DND-41 (cell line): ENCODE results near the gene CARMIL1.

Source experiments
- EZH2 ChIP-seq: IDR thresholded peaks from 3 replicates; pipeline ENCODE4 v1.6.1; 2012; ENCODE audit warnings: borderline replicate concordance, low read depth, mild to moderate bottlenecking, moderate library complexity, low read length, inconsistent platforms; ENCODE audit not compliant: severe bottlenecking
- TF ChIP-seq, protein P1 (sequence below): IDR thresholded peaks from 2 replicates; pipeline ENCODE4 v1.5.1; 2012; ENCODE audit warnings: borderline replicate concordance, low read length, moderate library complexity, mild to moderate bottlenecking; ENCODE audit not compliant: poor library complexity, severe bottlenecking; ENCODE audit errors: extremely low read depth

- TF ChIP-seq, protein P1, sequence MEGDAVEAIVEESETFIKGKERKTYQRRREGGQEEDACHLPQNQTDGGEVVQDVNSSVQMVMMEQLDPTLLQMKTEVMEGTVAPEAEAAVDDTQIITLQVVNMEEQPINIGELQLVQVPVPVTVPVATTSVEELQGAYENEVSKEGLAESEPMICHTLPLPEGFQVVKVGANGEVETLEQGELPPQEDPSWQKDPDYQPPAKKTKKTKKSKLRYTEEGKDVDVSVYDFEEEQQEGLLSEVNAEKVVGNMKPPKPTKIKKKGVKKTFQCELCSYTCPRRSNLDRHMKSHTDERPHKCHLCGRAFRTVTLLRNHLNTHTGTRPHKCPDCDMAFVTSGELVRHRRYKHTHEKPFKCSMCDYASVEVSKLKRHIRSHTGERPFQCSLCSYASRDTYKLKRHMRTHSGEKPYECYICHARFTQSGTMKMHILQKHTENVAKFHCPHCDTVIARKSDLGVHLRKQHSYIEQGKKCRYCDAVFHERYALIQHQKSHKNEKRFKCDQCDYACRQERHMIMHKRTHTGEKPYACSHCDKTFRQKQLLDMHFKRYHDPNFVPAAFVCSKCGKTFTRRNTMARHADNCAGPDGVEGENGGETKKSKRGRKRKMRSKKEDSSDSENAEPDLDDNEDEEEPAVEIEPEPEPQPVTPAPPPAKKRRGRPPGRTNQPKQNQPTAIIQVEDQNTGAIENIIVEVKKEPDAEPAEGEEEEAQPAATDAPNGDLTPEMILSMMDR: no peak
- no peak for TF ChIP-seq EZH2
Observed at GRCh38 chr6:25369036-25369432, 89.9 kb downstream of the CARMIL1 start.
